Adipocyte (in vitro differentiated cells): Measurements from ENCODE around the gene GPRC5D.

Experiments used
- DNase-seq: peaks from one replicate; pipeline ENCODE4 v3.0.0-alpha.2; 2015; ENCODE audit warnings: low read depth
- H3K27me3 ChIP-seq: replicated peaks from 2 replicates; pipeline ENCODE4 v1.7.0; 2013; ENCODE audit warnings: mild to moderate bottlenecking, low read length, moderate library complexity; ENCODE audit not compliant: control insufficient read depth, insufficient read depth
- H3K36me3 ChIP-seq: 2 replicates; pipeline ENCODE4 v1.7.0; 2013; ENCODE audit warnings: low read length, mild to moderate bottlenecking, moderate library complexity; ENCODE audit not compliant: control insufficient read depth, insufficient read depth, severe bottlenecking
- H3K4me1 ChIP-seq: 2 replicates; pipeline ENCODE4 v1.7.0; 2013; ENCODE audit warnings: mild to moderate bottlenecking, low read length, moderate library complexity; ENCODE audit not compliant: control insufficient read depth, insufficient read depth
- H3K4me3 ChIP-seq: 2 replicates; pipeline ENCODE4 v1.7.0; 2013; ENCODE audit warnings: mild to moderate bottlenecking, low read length, moderate library complexity
- H3K9ac ChIP-seq: 2 replicates; pipeline ENCODE4 v1.7.0; 2013; ENCODE audit warnings: mild to moderate bottlenecking, low read length, moderate library complexity
- H3K9me3 ChIP-seq: 2 replicates; pipeline ENCODE4 v1.7.0; 2013; ENCODE audit warnings: mild to moderate bottlenecking, low read length, moderate library complexity; ENCODE audit not compliant: control insufficient read depth

The GPRC5D gene

DNA sequence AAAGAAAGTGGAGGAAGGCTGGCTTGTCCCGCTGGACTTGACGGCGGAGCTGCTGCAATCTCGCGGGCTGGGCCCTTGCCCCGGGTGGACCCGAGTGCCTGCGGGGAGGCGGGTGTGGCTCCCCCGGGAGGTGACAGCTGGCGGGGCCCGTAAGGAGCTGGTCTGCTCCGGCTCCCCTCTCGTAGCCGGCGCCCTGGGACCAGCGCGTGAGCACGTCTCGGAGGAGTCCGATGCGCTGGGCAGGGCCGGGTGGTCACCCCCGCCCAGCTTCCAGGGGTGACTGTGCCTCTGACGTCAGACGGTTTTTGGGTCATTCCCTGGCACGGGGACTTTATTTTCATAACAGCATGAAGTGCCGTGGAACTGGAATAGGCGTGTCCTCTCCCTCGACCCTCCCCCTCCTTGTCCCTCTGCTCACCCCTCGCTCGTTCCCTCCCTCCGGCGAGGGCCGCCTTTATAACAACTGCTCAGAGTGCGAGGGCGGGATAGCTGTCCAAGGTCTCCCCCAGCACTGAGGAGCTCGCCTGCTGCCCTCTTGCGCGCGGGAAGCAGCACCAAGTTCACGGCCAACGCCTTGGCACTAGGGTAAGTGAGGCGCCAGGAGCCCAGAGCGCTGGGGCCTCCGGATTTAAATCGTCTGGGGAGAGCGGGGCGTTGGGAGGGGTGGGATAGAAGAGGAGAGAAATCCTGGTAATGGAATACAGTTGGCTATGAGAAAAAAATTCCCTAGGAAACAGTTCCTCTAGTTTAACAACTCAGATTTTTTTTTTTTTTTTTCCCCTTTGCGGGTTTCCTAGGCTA is 60.7 kb downstream of the GPRC5D start, which contains the start of gene GPRC5A:
GPRC5A (plus strand) TSS at position 483 of the 801 bp plus-strand sequence. CDS start 16,688 bp downstream, outside the sequence.
- Histone ChIP-seq H3K9ac (peak within 1 kb of the TSS; percentile 71), H3K4me3 (peak within 1 kb of the TSS; percentile 71), H3K4me1 (peaks cover 15% of the 10 kb centered on the region), H3K9me3 (no peaks in the 10 kb centered on the region), H3K36me3 (no peaks in the 10 kb centered on the region), H3K27me3 (no peaks in the 10 kb centered on the region)
- peak; percentile 89 for DNase-seq
